Vagina (tissue), 2 donors: ENCODE data around the gene VTCN1.

Experiments
- CTCF ChIP-seq, 3 experiments: fragments of 450-650 bp in 2 of 3; fragments of 200-600 bp in 1 of 3; sonication (generic) in 1 of 3; IDR thresholded peaks; one replicate each; pipeline ENCODE4 v1.5.1; 2017 to 2019; ENCODE audit warnings: antibody characterized with exemption in 3 of 3, mild to moderate bottlenecking in 2 of 3, moderate library complexity in 2 of 3
- POLR2A ChIP-seq, 2 donors: fragments of 450-650 bp; IDR thresholded peaks; one replicate each; pipeline ENCODE4 v1.6.1; 2017; ENCODE audit warnings: antibody characterized with exemption in 2 of 2, mild to moderate bottlenecking in 2 of 2, moderate library complexity in 2 of 2

- TF ChIP-seq POLR2A (IDR thresholded peaks at IDR 0.05) (no peak), CTCF (IDR thresholded peaks at IDR 0.05) (no peak)
Observed at GRCh38 chr1:117130526-117130925, 80.2 kb downstream of the VTCN1 start.
